ENCODE results near the gene SEC11C. TPM values are rescaled to one million over a fixed set of nuclear protein-coding genes. Genes with fewer than 3 reads are reported as not detected.

The SEC11C gene
- total RNA-seq, 1 experiment from 2014 or later: 38.0 TPM

DNA sequence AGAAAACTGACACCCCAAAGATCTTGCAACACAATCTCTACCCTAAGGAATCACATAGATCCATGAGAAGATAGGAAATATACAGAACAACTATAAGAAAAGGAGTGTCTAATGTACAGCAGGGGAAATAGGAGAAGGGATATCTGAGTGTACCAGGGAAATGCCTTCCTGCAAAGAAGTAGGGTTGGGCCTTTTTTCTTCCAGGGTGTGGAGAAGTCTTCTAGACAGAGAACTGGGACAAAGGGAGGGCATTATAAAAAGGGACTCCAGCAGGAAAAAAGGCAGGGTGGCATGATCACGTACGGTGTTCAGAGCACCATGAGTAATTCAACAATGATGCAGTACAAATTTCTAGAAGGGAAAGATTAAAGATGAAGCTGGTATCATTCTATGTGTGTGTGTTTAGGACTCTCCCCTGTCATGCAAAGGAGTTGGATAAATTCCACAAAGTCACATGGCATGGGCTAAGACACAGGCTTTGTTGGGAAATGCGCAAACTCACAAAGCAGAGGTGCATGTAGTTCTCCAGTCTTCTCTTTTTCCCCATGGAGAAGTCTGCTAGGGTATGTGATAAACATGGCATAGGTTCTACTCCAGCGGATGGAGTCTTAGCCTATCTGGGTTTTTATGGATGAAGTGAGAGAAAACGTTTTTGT, 6.7 kb upstream of the SEC11C start:
- TF ChIP-seq CTCF (conservative IDR thresholded peaks at IDR 0.05): no peak
- Histone ChIP-seq H4K20me1 (ENCODE audit: control insufficient read depth, insufficient read depth, insufficient read length) (no peaks in the 10 kb centered on the region), H3K27me3 (ENCODE audit: insufficient read depth, low read length) (no peaks in the 10 kb centered on the region), H2AK5ac (ENCODE audit: insufficient read length, low read length) (no peak overlapping the region), H3K9ac (ENCODE audit: extremely low read depth, insufficient read length, low read length) (no peak overlapping the region), H2BK5ac (ENCODE audit: insufficient read length, low read length) (no peak overlapping the region), H3K23ac (ENCODE audit: insufficient read length, low read depth, low read length) (no peak overlapping the region), H3K18ac (ENCODE audit: insufficient read length, low read depth, low read length) (no peak overlapping the region), H3K14ac (ENCODE audit: insufficient read depth, low read length) (no peak overlapping the region), H3K27ac (ENCODE audit: insufficient read length, low read depth, low read length) (no peak overlapping the region), H2BK20ac (ENCODE audit: low read depth, low read length, poor library complexity, severe bottlenecking) (no peak overlapping the region), H4K91ac (ENCODE audit: insufficient read length, low read depth, low read length) (no peak overlapping the region), H2BK120ac (ENCODE audit: low read depth, low read length, poor library complexity, severe bottlenecking) (no peak overlapping the region), H3K23me2 (ENCODE audit: insufficient read length, low read depth, low read length, poor library complexity, severe bottlenecking) (no peaks in the 10 kb centered on the region), H4K5ac (ENCODE audit: insufficient read length, low read depth, low read length) (no peak overlapping the region), H3T11ph (ENCODE audit: low read length) (no peak overlapping the region), H3K9me3 (ENCODE audit: control insufficient read depth, low read depth, low read length) (no peaks in the 10 kb centered on the region), H3K56ac (ENCODE audit: insufficient read length, low read depth, low read length) (no peak overlapping the region), H3K79me1 (ENCODE audit: insufficient read depth, low read depth, low read length, poor library complexity, severe bottlenecking) (no peaks in the 10 kb centered on the region), H3K4ac (ENCODE audit: low read depth, low read length) (no peak overlapping the region), H2AFZ (ENCODE audit: low read length) (no peak overlapping the region), H2BK15ac (ENCODE audit: low read depth, low read length) (no peak overlapping the region), H3K79me2 (ENCODE audit: insufficient read depth, low read length) (no peaks in the 10 kb centered on the region), H3K4me2 (ENCODE audit: insufficient read depth, insufficient read length, low read length) (no peak overlapping the region), H3K4me1 (ENCODE audit: insufficient read depth, low read length) (no peaks in the 10 kb centered on the region), H2BK12ac (ENCODE audit: insufficient read length, low read depth, low read length) (no peak overlapping the region), H4K8ac (replicated peaks; ENCODE audit: insufficient read length, low read depth, low read length) (no peak overlapping the region)
- H3K27ac Mint-ChIP-seq: no peak overlapping the region; a peak in 1 of 7 replicates
- WGBS (ENCODE audit: extremely low coverage, insufficient read length, low lambda C conversion rate): no CpG with 5 or more reads among the region's 5 CpGs
- peaks cover 9% of the 10 kb centered on the region in 2 experiments for H3K4me1 Mint-ChIP-seq
- H3K27me3 Mint-ChIP-seq (ENCODE audit: low read depth): peaks cover 51% of the 10 kb centered on the region
- no peaks in the 10 kb centered on the region for H3K9me3 Mint-ChIP-seq
- DNase-seq: no peak
- no peak overlapping the region for H3K4me3 Mint-ChIP-seq
- no peaks in the 10 kb centered on the region; a peak in 1 of 7 replicates for H3K36me3 Mint-ChIP-seq (ENCODE audit: insufficient read depth in 1 of 3, low read depth in 3 of 3)

All from H9 (cell line).